ENCODE measurements around the gene CYCS. TPM values are rescaled to one million over a fixed set of nuclear protein-coding genes. Genes with fewer than 3 reads are reported as not detected.
"Not testable (repeated sequence)": the region's sequence is repeated elsewhere in the genome, so short reads cannot be mapped to it uniquely, and the experiment has no call there.

Gene CYCS
- polyA plus RNA-seq, 6 donors from 2014 or later, result 126 to 139 (median 131) TPM

DNA sequence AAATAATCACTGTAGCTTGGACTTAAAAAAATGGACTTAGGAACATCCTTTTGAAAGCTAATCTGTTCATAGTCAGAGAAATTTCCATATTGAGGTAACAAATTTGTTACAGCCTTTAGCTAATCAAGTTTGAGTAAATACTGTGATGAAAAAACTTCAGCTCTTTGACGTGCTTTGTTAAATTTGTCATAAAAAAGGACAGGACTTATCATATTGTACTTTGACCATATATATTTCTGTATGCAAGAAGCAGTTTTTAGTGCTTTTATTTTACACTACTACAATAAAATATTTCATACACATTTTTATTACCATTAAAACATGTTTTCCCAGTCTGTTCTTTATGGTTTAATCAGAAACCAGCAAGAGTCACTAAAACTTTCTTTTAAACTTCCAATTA, 14.5 kb upstream of the CYCS start:
- ATAC-seq (ENCODE audit: low read depth in 2 of 2), result no peak
- H3K27ac Mint-ChIP-seq, result no peak overlapping the region
- H3K9me3 Mint-ChIP-seq, result no peaks in the 10 kb centered on the region
- H3K4me1 Mint-ChIP-seq, result no peaks in the 10 kb centered on the region
- no peak overlapping the region for H3K4me3 Mint-ChIP-seq
- DNase-seq, result no peak
- peaks cover 0 to 12% of the 10 kb centered on the region in 2 donors for H3K36me3 Mint-ChIP-seq
- H3K27me3 Mint-ChIP-seq, result no peaks in the 10 kb centered on the region

DNA sequence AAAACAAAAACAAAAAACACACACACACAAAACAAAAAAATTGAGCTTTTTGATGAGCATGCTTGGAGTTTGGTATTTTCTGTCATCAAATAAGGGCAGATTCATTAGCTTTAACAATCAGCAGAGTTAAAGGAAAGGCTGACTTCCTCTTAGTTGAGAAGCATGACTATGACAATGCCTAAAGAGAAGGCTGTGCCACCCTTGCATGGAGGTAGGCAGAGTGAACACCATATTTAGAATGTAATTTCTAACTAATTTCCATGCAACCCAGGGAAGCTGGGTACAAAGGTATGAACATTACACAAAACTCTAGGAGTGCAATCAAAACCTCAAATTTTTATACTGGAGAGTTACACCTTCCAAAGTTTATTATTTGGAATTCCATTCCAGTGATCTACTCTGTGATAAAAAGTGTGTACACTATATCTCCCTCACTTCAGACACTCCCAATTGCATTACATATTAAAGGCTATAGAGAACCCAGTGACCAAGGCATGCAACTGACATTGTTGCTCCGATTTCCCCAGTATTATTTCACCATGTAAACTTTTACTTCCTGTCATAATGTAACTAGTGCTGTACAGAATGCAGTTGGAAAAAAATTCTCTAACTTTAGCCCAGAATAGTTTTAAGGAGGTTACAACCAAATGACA, 9.4 kb upstream of the CYCS start:
- no peaks in the 10 kb centered on the region for H3K9me3 Mint-ChIP-seq
- no peak for DNase-seq
- H3K27ac Mint-ChIP-seq, result no peak overlapping the region
- no peak for ATAC-seq (ENCODE audit: low read depth in 2 of 2)
- peaks cover 0 to 6% of the 10 kb centered on the region in 2 donors for H3K36me3 Mint-ChIP-seq
- H3K27me3 Mint-ChIP-seq, result no peaks in the 10 kb centered on the region
- peaks cover 0 to 8% (median 4%) of the 10 kb centered on the region in 3 donors for H3K4me1 Mint-ChIP-seq
- H3K4me3 Mint-ChIP-seq, result no peak overlapping the region

DNA sequence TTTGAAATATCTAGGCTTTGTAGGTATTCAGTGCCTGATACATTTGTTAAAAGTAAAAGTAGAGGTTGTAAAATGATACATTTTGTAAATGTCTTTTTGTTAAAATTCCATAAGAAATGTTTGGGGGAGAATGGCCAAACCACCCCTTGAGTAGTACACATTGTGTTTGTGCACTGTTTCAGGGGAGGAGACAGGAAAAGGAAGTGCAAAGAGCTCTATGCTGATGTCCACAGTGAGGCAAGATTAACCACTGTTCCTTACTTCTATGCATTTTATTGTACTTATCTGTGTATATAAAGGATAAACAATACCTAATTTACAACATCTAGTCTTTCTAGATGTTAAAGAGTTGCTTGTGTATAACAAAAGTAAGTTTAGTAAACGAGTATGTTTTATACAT, 7.4 kb upstream of the CYCS start:
- peak overlapping the region in 2 of 8 donors; percentile 22 to 39 for H3K4me3 Mint-ChIP-seq
- no peak for DNase-seq
- H3K27me3 Mint-ChIP-seq, result no peaks in the 10 kb centered on the region
- H3K9me3 Mint-ChIP-seq, result no peaks in the 10 kb centered on the region
- H3K27ac Mint-ChIP-seq, result peak overlapping the region in 1 of 6 donors; percentile 60
- ATAC-seq (ENCODE audit: low read depth in 2 of 2), result no peak
- peaks cover 0 to 6% of the 10 kb centered on the region in 2 donors for H3K36me3 Mint-ChIP-seq
- peaks cover 0 to 8% (median 4%) of the 10 kb centered on the region in 3 donors for H3K4me1 Mint-ChIP-seq

DNA sequence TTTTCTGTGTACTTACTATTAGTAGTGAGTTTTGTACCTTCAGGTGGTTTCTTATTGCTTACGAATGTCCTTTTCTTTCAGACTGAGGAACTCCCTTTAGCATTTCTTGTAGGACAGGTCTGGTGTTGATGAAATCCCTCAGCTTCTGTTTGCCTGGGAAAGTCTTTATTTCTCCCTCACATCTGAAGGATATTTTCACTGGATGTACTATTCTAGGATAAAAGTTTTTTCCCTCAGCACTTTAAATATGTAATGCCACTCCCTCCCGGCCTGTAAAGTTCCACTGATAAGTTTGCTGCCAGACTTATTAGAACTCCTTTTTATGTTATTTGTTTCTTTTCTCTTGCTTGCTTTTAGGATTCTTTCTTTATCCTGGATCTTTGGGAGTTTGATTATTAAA, 1.7 kb upstream of the CYCS start:
- no peaks in the 10 kb centered on the region for H3K9me3 Mint-ChIP-seq
- peak overlapping the region in 4 of 6 donors; percentile 74 to 99 (median 90) for H3K27ac Mint-ChIP-seq
- no peaks in the 10 kb centered on the region for H3K27me3 Mint-ChIP-seq
- no peak for ATAC-seq (ENCODE audit: low read depth in 2 of 2)
- peak overlapping the region in 4 of 8 donors; percentile 6 to 77 (median 29) for H3K4me3 Mint-ChIP-seq
- H3K36me3 Mint-ChIP-seq, result peaks cover 7 to 9% of the 10 kb centered on the region in 2 donors
- DNase-seq, result no peak
- peaks cover 18 to 27% (median 19%) of the 10 kb centered on the region in 3 donors for H3K4me1 Mint-ChIP-seq

DNA sequence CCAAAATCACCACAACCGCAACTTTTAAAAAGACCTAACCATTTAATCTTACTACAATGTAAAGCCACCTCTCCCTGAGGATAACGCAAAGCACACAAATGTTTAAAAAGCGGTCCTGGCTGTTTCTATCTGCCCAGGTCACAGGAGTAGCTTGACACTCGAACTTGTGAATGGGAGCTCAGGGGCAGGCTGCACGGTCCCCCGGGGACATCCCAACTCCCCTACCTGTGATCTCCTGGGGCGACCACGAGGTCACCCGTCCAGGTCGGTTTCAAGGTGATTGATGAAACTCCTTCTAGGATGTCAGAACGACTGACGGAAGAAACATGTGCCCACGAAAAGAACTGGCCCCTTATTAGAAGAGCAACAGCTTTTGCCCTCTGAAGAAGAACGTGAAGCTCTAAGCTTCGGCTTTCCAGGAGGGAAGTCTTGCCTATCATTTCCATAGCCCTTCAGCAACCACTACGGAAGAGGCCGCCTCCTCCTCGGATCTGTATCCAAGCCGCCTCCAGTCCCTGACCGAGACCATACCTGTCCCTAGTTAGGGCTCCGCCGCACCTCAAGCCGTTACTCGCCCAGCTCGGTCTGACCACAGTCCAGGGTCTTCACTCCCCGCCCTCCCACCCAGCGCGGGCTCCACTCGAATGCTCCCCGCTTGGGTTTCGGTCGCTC, 459 bp downstream of the CYCS start:
- peak overlapping the region; percentile 93 to 100 (median 98) for H3K4me3 Mint-ChIP-seq
- ATAC-seq (ENCODE audit: low read depth in 2 of 2) (no peak), DNase-seq (peak; percentile 18)
- no peaks in the 10 kb centered on the region for H3K27me3 Mint-ChIP-seq
- H3K9me3 Mint-ChIP-seq, result no peaks in the 10 kb centered on the region
- peaks cover 11 to 13% of the 10 kb centered on the region in 2 donors for H3K36me3 Mint-ChIP-seq
- peak overlapping the region; percentile 99 to 100 (median 100) for H3K27ac Mint-ChIP-seq
- H3K4me1 Mint-ChIP-seq, result peaks cover 18 to 30% (median 19%) of the 10 kb centered on the region in 3 donors

DNA sequence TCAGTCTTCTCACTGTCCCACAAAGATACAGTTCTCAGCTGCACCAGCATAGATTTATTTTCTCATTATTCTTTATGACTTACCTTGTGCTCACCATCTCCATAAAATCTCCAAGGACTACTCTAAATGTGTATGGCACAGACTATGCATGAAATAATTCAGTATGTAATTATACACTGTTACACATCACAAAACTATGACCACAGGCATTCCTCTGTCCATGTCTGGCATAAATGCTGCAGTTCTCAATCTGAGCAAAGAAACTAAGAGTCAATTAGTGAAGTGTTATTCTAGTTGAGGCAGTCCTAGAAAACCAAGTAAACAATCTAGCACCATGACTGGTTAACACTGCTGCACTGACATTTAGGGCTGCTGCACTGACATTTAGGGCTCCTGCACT, 2.7 kb downstream of the CYCS start:
- DNase-seq, result no peak
- no peaks in the 10 kb centered on the region for H3K9me3 Mint-ChIP-seq
- H3K27ac Mint-ChIP-seq, result peak overlapping the region in 1 of 6 donors; percentile 2
- no peak for ATAC-seq (ENCODE audit: low read depth in 2 of 2)
- no peaks in the 10 kb centered on the region for H3K27me3 Mint-ChIP-seq
- H3K36me3 Mint-ChIP-seq, result peaks cover 11 to 15% of the 10 kb centered on the region in 2 donors
- H3K4me3 Mint-ChIP-seq, result peak overlapping the region in 1 of 8 donors; percentile 50
- peaks cover 25 to 48% (median 29%) of the 10 kb centered on the region in 3 donors for H3K4me1 Mint-ChIP-seq

DNA sequence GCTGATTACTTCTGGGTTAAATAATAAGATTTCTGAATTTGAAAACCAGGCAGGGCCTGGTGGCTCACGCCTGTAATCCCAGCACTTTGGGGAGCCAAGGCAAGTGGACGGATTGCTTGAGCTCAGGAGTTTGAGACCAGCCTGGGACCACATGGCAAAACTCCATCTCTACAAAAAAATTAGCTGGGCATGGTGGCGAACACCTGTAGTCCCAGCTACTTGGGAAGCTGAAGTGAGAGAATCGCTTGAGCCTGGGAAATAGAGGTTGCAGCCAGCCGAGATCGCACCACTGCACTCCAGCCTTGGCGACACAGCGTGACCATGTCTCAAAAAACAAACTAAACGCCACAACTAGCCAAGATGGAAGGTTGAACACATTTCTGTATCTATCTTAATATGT, 3.5 kb downstream of the CYCS start:
- Mint-ChIP-seq H3K4me3 (peak overlapping the region in 1 of 8 donors; percentile 50), H3K27ac (no peak overlapping the region), H3K27me3 (no peaks in the 10 kb centered on the region), H3K36me3 (peaks cover 11 to 15% of the 10 kb centered on the region in 2 donors), H3K9me3 (no peaks in the 10 kb centered on the region), H3K4me1 (peaks cover 29 to 56% (median 36%) of the 10 kb centered on the region in 3 donors)
- DNase-seq, result no peak
- no peak for ATAC-seq (ENCODE audit: low read depth in 2 of 2)

DNA sequence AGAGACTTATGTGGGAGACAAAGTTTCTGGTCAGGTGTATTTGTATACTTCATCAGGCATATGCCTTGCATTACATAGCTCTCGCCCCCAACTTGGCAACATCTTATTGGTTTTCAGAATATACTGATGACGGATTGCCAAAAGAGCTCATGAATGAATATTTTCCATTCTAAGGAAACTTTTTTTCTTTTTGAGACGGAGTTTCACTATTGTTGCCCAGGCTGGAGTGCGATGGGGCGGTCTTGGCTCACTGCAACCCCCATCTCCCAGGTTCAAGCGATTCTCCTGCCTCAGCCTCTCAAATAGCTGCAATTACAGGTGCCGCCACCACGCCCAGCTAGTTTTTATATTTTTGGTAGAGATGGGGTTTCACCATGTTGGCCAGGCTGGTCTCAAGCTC, 6.0 kb downstream of the CYCS start:
- Mint-ChIP-seq H3K36me3 (peaks cover 11 to 15% of the 10 kb centered on the region in 2 donors), H3K4me1 (peaks cover 26 to 41% (median 30%) of the 10 kb centered on the region in 3 donors), H3K27me3 (no peaks in the 10 kb centered on the region), H3K4me3 (no peak overlapping the region), H3K9me3 (no peaks in the 10 kb centered on the region), H3K27ac (no peak overlapping the region)
- ATAC-seq (ENCODE audit: low read depth in 2 of 2), result no peak
- DNase-seq, result no peak

DNA sequence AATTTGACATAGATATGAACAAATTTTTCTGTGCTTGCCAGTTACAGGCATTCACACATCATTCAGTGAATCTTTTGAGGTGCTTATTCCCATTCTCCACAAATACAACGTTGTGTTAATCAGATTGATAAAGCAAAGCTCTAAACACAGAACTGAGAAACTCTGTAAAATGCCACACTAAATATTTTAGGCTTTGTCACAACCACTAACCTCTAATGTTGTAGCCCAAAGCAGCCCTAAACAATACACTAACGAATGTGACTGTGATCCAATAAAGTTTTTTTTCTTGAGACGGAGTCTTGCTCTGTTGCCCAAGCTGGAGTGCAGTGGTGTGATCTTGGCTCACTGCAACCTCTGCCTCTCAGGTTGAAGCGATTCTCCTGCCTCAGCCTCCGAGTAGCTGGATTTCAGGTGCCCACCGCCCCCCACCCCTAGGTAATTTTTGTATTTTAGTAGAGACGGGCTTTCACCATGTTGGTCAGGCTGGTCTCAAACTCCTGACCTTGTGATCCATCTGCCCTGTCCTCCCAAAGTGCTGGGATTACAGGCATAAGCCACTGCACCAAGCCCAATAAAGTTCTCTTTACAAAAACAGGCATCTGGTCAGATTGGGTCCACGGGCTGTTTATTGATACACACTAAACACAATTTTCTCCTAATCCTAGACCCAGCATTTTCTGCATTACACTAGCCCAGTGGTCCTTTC, 6.9 kb downstream of the CYCS start:
- peaks cover 20 to 35% (median 24%) of the 10 kb centered on the region in 3 donors for H3K4me1 Mint-ChIP-seq
- peak overlapping the region in 7 of 8 donors; percentile 62 to 88 (median 84) for H3K4me3 Mint-ChIP-seq
- peak; percentile 19 to 25 for ATAC-seq (ENCODE audit: low read depth in 2 of 2)

DNA sequence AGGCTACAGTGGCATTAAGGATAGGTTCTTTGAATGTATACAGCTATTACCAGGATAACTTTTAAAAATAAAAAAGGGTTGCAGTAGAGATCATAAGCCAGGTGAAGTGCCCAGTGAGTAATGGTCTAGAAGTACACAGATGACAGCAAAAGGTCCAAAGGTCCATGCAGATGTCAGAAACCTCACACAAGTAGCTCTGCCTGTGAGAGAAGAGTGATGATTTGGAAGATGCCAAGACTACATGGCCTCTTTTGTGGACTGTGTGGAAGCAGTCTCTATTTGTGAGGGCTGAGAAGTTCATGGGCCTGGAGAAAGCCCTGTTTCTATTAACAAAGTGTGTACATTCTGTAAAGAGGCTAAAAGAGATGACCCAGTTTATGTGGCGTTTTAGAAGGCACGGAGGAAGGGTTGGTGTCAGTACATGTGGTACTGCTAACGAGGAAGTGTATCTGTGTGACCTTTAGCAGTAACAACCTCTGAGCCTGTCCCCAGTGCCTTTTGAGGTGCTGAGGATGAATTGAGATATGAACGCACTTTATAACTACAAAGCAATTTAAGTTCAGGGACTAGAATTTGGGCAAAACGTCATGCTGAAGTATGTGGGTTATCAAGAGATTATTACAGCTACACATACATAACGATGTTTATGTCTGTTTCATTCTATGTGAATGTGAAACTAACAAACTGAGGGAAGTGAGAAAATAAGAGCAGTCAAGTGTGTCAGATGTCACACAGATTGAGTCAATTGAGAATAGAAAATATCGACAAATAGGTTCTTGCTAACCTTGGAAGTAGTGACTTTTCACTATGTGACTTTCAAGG, 7.6 kb downstream of the CYCS start:
- peak; percentile 93 for ATAC-seq (ENCODE audit: low read depth in 2 of 2)

More for the DNA sequence above, 6.9 kb downstream of the CYCS start:
- H3K9me3 Mint-ChIP-seq, result no peaks in the 10 kb centered on the region
- DNase-seq, result no peak
- no peaks in the 10 kb centered on the region for H3K27me3 Mint-ChIP-seq
- peaks cover 11 to 15% of the 10 kb centered on the region in 2 donors for H3K36me3 Mint-ChIP-seq
- H3K27ac Mint-ChIP-seq, result peak overlapping the region; percentile 59 to 96 (median 87)

DNA sequence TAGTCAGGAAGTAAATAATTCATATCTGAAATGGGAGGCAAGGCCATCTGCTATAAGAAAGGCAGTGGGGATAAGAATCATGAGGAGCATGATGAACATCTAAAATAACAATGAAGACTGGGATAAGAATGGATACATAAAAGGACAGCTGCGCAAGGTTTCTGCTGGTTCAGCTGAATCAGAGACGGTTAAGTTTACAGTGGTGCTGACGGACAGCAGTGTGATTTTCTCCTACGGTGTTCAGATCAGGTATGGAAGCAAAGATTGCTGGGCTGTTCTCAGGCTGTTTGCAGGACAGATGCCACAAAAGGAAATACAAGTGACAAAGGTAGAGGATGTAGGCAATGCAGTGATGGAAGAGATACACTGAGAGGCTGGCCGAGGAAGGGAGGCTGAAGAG, 8.4 kb downstream of the CYCS start:
- Mint-ChIP-seq H3K36me3 (peaks cover under 1 to 7% of the 10 kb centered on the region in 2 donors), H3K4me1 (peaks cover 20 to 35% (median 24%) of the 10 kb centered on the region in 3 donors), H3K27ac (peak overlapping the region; percentile 9 to 97 (median 80)), H3K27me3 (peaks cover 0 to 8% (median 0%) of the 10 kb centered on the region in 3 donors), H3K9me3 (no peaks in the 10 kb centered on the region), H3K4me3 (peak overlapping the region in 7 of 8 donors; percentile 11 to 88 (median 76))
- DNase-seq (no peak), ATAC-seq (ENCODE audit: low read depth in 2 of 2) (no peak)

More for the DNA sequence above, 7.6 kb downstream of the CYCS start:
- H3K4me1 Mint-ChIP-seq, result peaks cover 20 to 35% (median 24%) of the 10 kb centered on the region in 3 donors
- DNase-seq, result peak; percentile 73
- H3K9me3 Mint-ChIP-seq, result no peaks in the 10 kb centered on the region
- H3K36me3 Mint-ChIP-seq, result peaks cover 9 to 15% of the 10 kb centered on the region in 2 donors
- H3K4me3 Mint-ChIP-seq, result peak overlapping the region; percentile 62 to 88 (median 82)
- H3K27me3 Mint-ChIP-seq, result peaks cover 0 to 1% (median 0%) of the 10 kb centered on the region in 3 donors
- peak overlapping the region; percentile 86 to 97 (median 93) for H3K27ac Mint-ChIP-seq

DNA sequence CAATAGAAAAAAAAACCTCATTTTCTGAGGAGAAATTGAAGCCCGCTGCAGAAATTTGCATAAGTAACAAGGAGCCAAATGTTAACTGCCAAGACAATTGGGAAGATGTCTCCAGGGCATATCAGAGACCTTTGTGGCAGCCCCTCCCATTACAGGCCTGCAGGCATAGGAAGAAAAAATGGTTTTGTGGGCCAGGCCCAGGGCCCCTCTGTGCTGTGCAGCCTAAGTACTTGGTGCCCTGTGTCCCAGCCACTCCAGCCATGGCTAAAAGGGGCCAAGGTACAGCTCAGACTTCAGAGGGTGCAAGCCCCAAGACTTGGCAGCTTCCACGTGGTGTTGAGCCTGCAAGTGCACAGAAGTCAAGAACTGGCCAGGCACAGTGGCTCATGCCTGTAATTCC, 14.5 kb downstream of the CYCS start:
- not testable (repeated sequence) for H3K4me1 Mint-ChIP-seq; H3K9me3 Mint-ChIP-seq; H3K27ac Mint-ChIP-seq; ATAC-seq (ENCODE audit: low read depth in 2 of 2); DNase-seq; H3K36me3 Mint-ChIP-seq; H3K4me3 Mint-ChIP-seq
- H3K27me3 Mint-ChIP-seq, result peaks cover 6 to 24% (median 20%) of the 10 kb centered on the region in 3 donors

DNA sequence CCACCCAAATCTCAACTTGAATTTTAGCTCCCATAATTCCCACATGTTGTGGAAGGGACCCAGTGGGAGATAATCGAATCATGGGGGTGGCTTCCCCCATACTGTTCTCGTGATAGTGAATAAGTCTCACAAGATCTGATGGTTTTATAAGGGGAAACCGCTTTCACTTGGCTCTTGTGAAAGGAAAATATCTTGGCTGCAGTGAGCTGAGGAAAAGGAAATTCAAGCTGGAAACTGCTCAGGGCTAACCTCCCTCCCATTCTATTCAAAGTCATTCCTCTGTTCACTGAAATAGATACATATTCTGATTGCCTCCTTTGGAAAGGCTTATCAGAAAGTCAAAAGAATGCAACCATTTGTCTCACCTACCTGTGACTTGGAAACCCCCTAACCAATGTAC, 15.8 kb downstream of the CYCS start:
- Mint-ChIP-seq H3K4me3 (no peak overlapping the region), H3K27ac (no peak overlapping the region), H3K27me3 (peaks cover 9 to 27% (median 24%) of the 10 kb centered on the region in 3 donors), H3K4me1 (no peaks in the 10 kb centered on the region), H3K9me3 (peaks cover 0 to 1% (median 0%) of the 10 kb centered on the region in 7 donors), H3K36me3 (no peaks in the 10 kb centered on the region)
- DNase-seq (no peak), ATAC-seq (ENCODE audit: low read depth in 2 of 2) (no peak)

Measured in naive B cell (primary cell).